Sciatic nerve (tissue), 2 donors: ENCODE data around the gene FOLR3. TPM values are rescaled to one million over a fixed set of nuclear protein-coding genes. Genes with fewer than 3 reads are reported as not detected.
A peak's percentile ranks its signal among the peaks of the same experiment; 100 is the strongest.
"Not testable (repeated sequence)": the region's sequence is repeated elsewhere in the genome, so short reads cannot be mapped to it uniquely, and the experiment has no call there.

Experiments
- ATAC-seq: fragments of 200-7000 bp; cut with Tn5 transposase; one replicate; pipeline ENCODE4 v1.9.1; 2020; ENCODE audit warnings: mild to moderate bottlenecking, moderate library complexity
- DNase-seq: peaks from one replicate; pipeline ENCODE4 v3.0.0-alpha.2; 2020; ENCODE audit warnings: low spot score
- intact Hi-C: fragments of 100-400 bp; cut with DNase I; formaldehyde crosslinking; loops from one replicate; pipeline ENCODE4 v1.14.2; 2022
- total RNA-seq: library from RNA; stranded (reverse); fragmentation: NEBNext Ultra II Directional; extraction: Animal tissue kit (Norgen Biotek cat#: 25700); gene quantifications from one replicate; pipeline ENCODE4 v1.2.1, GENCODE V29; 2021
- donor health status: DM: no; HTN: no; CAD: no.
- donor health status: DM: no; HTN: no; CAD: no.

Gene FOLR3
- total RNA-seq, 1 donor from 2014 or later: 1.1 TPM

DNA sequence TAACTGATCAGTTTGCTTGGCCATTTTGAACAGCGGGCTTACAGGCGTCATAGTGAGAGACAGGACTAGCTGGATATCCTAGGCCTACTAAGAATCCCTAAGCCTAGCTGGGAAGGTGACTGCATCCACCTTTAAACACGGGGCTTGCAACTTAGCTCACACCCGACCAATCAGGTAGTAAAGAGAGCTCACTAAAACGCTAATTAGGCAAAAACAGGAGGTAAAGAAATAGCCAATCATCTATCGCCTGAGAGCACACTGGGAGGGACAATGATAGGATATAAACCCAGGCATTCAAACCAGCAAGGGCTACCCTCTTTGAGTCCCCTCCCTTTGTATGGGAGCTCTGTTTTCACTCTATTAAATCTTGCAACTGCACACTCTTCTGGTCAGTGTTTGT lies 18.3 kb downstream of the FOLR3 start:
- intact Hi-C loops: loop anchor here (1.0 kb wide), 1 partner anchor 22 kb away; no protein-coding TSS in a partner anchor
- DNase-seq, ATAC-seq: not testable (repeated sequence)

GRCh38 chr11:72154816-72155215 lies 19.3 kb downstream of the FOLR3 start:
- no peak for DNase-seq
- intact Hi-C loops: no loop called here
- ATAC-seq: no peak

DNA sequence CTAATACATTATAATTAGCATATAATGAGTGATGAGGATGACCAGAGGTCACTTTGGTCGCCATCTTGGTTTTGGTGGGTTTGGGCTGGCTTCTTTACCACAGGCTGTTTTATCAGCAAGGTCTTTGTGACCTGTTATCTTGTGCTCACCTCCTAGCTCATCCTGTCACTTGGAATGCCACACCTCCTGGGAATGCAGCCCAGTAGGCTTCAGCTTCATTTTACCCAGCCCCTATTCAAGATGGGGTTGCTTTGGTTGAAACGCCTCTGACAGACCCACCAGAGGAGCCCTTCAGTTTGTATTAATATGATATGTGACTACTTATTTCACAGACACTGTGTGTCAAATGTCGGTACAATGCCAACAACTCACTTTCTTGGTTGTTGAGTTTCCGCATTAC lies 20.2 kb downstream of the FOLR3 start:
- DNase-seq (no peak), ATAC-seq (no peak)
- intact Hi-C loops: no loop called here

DNA sequence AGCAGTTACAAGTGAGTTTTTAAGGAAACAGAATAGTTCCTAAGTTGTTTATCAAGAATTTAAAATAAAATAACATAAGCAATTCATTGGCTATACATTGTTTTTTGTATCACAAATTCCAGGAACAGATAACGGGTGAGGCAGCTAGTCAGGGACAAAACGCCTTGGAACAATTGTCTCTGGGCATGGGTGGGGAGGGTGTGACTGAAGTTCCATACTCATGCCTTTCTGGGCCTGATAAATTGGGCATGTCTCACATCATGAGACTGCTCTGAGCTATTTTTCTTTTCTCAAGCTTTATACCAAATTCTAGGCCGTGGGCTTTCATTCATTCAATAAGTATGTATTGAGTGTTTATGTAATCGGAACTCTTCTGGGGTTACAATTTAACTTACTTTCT lies 21.6 kb downstream of the FOLR3 start:
- DNase-seq (no peak), ATAC-seq (no peak)
- intact Hi-C loops: no loop called here

- no peak for ATAC-seq
- DNase-seq: no peak
- intact Hi-C loops: no loop called here
Measured at GRCh38 chr11:72160319-72160718, 24.8 kb downstream of the FOLR3 start.

GRCh38 chr11:72162891-72163492 lies 27.5 kb downstream of the FOLR3 start:
- ATAC-seq (no peak), DNase-seq (no peak)
- intact Hi-C loops: no loop called here

- intact Hi-C loops, DNase-seq, ATAC-seq: not testable (repeated sequence)
Measured at GRCh38 chr11:72164187-72164586, 28.7 kb downstream of the FOLR3 start.

GRCh38 chr11:72169046-72169555 lies 33.6 kb downstream of the FOLR3 start:
- ATAC-seq, DNase-seq, intact Hi-C loops: not testable (repeated sequence)

GRCh38 chr11:72169754-72170153 lies 34.2 kb downstream of the FOLR3 start:
- intact Hi-C loops, DNase-seq, ATAC-seq: not testable (repeated sequence)

- intact Hi-C loops, ATAC-seq, DNase-seq: not testable (repeated sequence)
Measured at GRCh38 chr11:72172043-72172442, 36.5 kb downstream of the FOLR3 start.

- intact Hi-C loops: no loop called here
- no peak for DNase-seq
- ATAC-seq: no peak
Measured at GRCh38 chr11:72173291-72173690, 37.8 kb downstream of the FOLR3 start.

DNA sequence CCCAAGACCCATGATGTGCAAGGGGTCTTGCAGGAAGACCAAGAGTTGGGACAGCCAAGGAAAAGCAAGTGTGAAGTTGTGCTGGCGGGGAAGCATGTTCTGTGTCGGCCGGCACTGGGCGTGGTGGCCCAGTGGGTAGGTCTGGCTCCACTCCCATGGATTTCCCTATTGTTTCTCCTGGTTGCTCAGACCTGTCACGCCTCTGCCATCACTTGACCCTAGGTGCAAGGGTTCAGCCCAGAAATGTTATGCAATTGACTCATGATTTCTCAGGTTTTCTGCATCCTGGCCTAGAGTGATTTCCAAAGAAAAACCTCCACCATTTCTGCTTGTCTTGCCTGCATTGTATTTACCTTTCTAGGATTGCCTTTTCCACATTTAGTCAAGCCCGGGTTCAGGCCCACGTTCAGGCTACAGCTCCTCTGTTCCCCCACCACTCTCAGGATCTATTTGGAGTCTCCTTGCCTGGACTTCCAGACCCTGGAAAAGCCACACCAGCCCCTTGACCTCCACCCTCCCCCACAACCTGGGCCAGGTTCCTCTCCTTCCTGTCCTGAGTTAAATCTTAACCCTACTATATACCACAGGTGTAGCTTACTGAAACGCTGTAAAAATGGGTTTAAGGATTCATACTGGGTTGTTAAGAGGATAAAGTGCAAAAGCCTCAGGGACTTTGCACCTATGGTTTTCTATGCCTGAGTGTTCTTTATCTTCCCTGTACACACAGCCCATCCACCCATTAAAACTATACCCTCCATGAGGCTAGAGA lies 39.0 kb downstream of the FOLR3 start:
- ATAC-seq (no peak), DNase-seq (no peak)
- intact Hi-C loops: no loop called here

DNA sequence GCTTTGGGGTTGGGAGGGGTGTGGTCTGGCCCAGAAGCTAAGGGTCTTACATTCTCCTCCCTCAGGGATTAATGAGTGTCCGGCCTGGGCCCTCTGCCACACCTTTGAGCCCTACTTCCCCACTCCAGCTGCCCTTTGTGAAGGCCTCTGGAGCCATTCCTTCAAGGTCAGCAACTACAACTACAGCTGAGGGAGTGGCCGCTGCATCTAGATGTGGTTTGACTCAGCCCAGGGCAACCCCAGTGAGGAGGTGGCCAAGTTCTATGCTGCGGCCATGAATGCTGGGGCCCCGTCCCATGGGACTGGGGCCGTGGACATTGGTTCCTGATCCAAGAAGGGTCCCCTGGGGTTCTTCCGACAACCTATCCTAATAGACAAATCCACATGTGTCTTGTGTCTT lies 42.1 kb downstream of the FOLR3 start:
- intact Hi-C loops: no loop called here
- ATAC-seq: no peak
- no peak for DNase-seq

DNA sequence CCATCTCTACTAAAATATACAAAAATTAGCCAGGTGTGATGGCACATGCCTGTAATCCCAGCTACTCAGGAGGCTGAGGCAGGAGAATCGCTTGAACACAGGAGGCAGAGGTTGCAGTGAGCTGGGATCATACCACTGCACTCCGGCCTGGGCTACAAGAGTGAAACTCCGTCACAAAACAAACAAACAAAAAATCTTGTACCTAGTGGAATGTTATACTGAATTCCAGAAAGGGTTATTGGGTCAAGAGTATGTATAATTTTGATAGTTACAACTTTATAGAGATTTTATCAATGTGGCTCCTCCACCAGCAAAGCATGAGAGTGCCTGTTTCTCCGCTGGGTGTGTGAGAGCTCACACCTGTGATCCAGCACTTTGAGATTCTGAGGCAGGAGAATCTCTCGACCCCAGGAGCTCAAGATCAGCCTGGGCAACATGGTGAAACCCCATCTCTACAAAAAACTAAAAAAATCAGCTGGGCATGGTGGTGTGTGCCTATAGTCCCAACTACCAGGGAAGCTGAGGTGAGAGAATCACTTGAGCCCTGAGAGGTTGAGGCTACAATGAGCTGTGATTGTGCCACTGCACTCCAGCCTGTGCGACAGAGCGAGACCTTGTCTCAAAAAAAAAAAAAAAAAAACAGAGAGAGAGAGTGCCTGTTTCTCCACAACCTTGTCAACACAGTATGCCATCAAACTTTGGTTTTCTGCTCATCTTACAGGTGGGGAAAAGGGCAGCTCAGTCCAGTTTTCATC lies 43.7 kb downstream of the FOLR3 start:
- intact Hi-C loops: no loop called here
- DNase-seq (no peak), ATAC-seq (no peak)

DNA sequence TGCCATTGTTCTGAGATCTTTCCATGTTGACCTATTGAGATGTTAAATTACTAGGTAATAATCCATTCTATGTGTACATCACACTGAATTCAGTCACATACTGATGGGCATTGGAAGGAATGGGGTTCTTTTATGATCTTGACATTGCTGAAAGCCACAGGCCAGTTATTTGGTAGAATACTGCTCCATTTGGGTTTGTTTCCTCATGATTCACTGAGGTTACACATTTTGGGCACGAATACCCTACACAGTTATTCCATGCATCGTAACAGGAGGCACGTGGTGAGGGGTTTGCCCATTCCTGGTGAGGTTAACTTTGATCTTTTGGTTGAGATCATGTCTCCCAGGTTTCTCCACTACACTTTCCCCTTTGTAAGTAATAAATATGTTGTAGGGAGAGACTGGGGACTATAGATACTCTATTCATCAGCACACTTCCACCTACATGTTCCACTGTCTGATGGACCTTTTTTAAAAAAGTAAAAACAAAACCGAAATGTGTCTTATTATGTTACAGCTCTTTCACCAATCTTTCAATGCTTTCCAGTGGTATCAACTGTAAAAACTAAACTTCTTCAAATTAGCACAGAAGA lies 44.4 kb downstream of the FOLR3 start:
- DNase-seq: no peak
- intact Hi-C loops: no loop called here
- no peak for ATAC-seq

DNA sequence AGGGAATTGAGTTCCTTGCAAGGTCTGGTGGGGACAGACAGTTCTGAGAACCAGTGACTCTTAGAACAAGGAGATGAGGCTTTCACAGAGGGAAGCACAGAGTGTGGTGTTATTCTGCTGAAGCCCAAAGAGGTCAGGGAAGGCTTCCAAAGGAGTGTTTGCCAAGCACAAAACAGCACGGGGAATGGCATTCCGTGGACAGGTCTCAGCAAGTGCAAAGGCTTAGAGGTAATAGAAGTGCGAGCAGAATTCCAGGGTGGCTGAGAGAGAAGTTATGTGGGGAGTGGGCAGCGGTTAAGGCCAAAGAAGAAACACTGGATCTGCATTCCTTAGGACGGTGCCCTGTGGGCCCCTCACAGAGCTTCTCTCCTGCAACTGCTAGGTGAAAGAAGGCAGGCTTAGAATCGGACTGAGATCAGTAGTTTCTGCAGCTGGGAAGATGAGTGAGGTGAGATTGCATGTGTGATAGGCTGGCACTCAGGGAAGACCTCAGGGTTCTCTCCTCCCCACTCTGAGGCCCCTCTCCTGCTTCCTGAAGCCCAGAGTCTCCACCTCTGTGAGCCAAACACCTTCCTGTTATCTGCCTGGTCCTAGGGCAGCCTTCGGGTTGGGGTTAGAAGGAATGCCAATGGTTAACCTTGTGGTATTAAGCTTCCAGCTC lies 45.5 kb downstream of the FOLR3 start:
- intact Hi-C loops, DNase-seq, ATAC-seq: not testable (repeated sequence)

DNA sequence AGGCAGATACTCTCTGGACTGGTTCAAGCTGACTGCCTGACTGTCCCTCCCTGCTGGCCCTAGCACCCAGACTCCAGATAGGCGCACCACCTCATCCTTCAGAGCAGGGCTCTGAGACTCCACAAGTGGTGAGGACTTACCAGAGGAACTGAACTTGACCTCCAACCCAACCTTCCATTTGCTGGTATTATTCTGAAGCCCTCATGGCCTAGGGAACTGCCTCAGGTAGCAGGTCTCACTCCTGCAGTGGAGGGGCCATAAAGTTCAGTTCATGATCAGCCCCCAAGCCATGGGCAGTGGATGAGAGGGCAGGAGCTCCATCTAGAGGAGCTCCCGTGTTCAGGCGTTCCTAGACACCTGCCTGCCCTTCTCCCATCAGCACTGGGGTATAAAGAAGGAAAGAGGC lies 46.0 kb downstream of the FOLR3 start:
- peak; percentile 15 for ATAC-seq
- intact Hi-C loops, DNase-seq: not testable (repeated sequence)

DNA sequence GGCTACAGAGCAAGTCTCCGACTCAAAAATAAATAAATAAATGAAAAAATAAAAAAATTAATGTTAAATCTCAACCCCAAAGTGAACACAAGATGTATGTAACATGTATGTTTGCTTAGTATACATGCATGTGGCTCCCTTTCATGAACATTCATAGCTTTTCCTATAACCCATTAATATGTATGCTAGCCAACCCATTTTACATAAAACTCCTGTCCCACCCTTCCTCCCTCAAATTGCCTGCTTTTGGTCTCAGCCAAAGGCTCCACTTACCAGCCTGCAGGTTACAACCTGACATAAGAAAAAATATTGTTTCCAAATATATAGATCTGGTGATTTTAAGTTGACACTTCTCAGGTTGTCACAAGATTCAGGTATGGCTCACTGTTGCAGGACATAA lies 52.7 kb downstream of the FOLR3 start:
- DNase-seq (no peak), ATAC-seq (no peak)
- intact Hi-C loops: no loop called here
